LNCAP (cell line): ENCODE data around the gene TNK2.

Source experiments
- CTCF ChIP-seq: fragments of 450-650 bp; IDR thresholded peaks from 2 replicates; pipeline ENCODE4 v1.5.1; 2017; ENCODE audit warnings: mild to moderate bottlenecking

TNK2 gene

GRCh38 chr3:195877767-195878423 lies 30.5 kb downstream of the TNK2 start:
- no peak for TF ChIP-seq CTCF

GRCh38 chr3:195877136-195877715 lies 31.1 kb downstream of the TNK2 start:
- TF ChIP-seq CTCF, result no peak

GRCh38 chr3:195876297-195877064 lies 31.9 kb downstream of the TNK2 start:
- TF ChIP-seq CTCF, result no peak

GRCh38 chr3:195875482-195876236 lies 32.7 kb downstream of the TNK2 start:
- TF ChIP-seq CTCF, result no peak

GRCh38 chr3:195873971-195874370 lies 34.4 kb downstream of the TNK2 start:
- TF ChIP-seq CTCF, result no peak

- no peak for TF ChIP-seq CTCF
Measured at GRCh38 chr3:195873281-195873887, 35.0 kb downstream of the TNK2 start.

GRCh38 chr3:195872800-195873199 lies 35.6 kb downstream of the TNK2 start:
- no peak for TF ChIP-seq CTCF
